ENCODE measurements around the gene TMEM238. TPM values are rescaled to one million over a fixed set of nuclear protein-coding genes. Genes with fewer than 3 reads are reported as not detected.

Gene TMEM238
- total and polyA plus RNA-seq, 9 of the 15 experiments (the other 6 are each of a cell fraction or from before 2014, with no cell fraction given) = 0.18 to 5.1 (median 1.3) TPM; not detected in 4

GRCh38 chr19:55353803-55354697 is 30.0 kb downstream of the TMEM238 start (continued):
- no peak for TF ChIP-seq TCF7L2 (IDR thresholded peaks at IDR 0.05; ENCODE audit: low read depth, low read length)
- TF ChIP-seq ZNF263 (CRISPR knock-in tag; IDR thresholded peaks at IDR 0.05; ENCODE audit: borderline replicate concordance) = no peak
- TF ChIP-seq TCFL5 (CRISPR knock-in tag; conservative IDR thresholded peaks at IDR 0.05) = no peak
- TF ChIP-seq ILF3 (IDR thresholded peaks at IDR 0.05; ENCODE audit: borderline replicate concordance) = no peak
- no peak for TF ChIP-seq JUND (IDR thresholded peaks at IDR 0.05; ENCODE audit: borderline replicate concordance, low read depth, low read length)
- TF ChIP-seq JUND (tag; IDR thresholded peaks at IDR 0.05; ENCODE audit: borderline replicate concordance, low read depth, low read length) = no peak
- no peak for TF ChIP-seq MTF1 (CRISPR knock-in tag; IDR thresholded peaks at IDR 0.05; ENCODE audit: borderline replicate concordance)
- TF ChIP-seq CBFA2T2 (conservative IDR thresholded peaks at IDR 0.05) = no peak
- no peak for TF ChIP-seq ZNF644 (tag; IDR thresholded peaks at IDR 0.05; ENCODE audit: low read depth)
- TF ChIP-seq ZC3H4 (CRISPR knock-in tag; IDR thresholded peaks at IDR 0.05; ENCODE audit: borderline replicate concordance) = no peak
- TF ChIP-seq PCBP2 (IDR thresholded peaks at IDR 0.05; ENCODE audit: low read depth, low read length, poor library complexity, severe bottlenecking) = no peak
- no peak for TF ChIP-seq CBX3 (IDR thresholded peaks at IDR 0.05; ENCODE audit: borderline replicate concordance in 1 of 2, low read length in 2 of 2)
- no peak for TF ChIP-seq ZNF445 (CRISPR knock-in tag; IDR thresholded peaks at IDR 0.05; ENCODE audit: low read depth)
- TF ChIP-seq GABPB1 (CRISPR knock-in tag; IDR thresholded peaks at IDR 0.05) = peak; percentile 40; the same call in 1 of the 2 replicates
- TF ChIP-seq ID3 (CRISPR knock-in tag; IDR thresholded peaks at IDR 0.05) = no peak
- TF ChIP-seq ID3 (tag; IDR thresholded peaks at IDR 0.05) = no peak
- no peak for TF ChIP-seq ZNF740 (CRISPR knock-in tag; IDR thresholded peaks at IDR 0.05)
- no peak for TF ChIP-seq ZNF740 (tag; IDR thresholded peaks at IDR 0.05)
- no peak for TF ChIP-seq FOXK2 (conservative IDR thresholded peaks at IDR 0.05 in 1 of 2, IDR thresholded peaks at IDR 0.05 in 1 of 2; ENCODE audit: low read depth in 2 of 2)
- no peak for TF ChIP-seq MYC (IDR thresholded peaks at IDR 0.05; ENCODE audit: low read depth, low read length)
- TF ChIP-seq MYC (CRISPR knock-in tag; IDR thresholded peaks at IDR 0.05; ENCODE audit: borderline replicate concordance, low read depth) = no peak
- TF ChIP-seq ZNF717 (CRISPR knock-in tag; IDR thresholded peaks at IDR 0.05) = no peak
- TF ChIP-seq MAFG (tag; conservative IDR thresholded peaks at IDR 0.05) = no peak
- no peak for TF ChIP-seq ARID3A (IDR thresholded peaks at IDR 0.05; ENCODE audit: borderline replicate concordance, low read depth, low read length)
- TF ChIP-seq TCF7 (IDR thresholded peaks at IDR 0.05; ENCODE audit: borderline replicate concordance) = no peak
- no peak for TF ChIP-seq NR1H2 (CRISPR knock-in tag; IDR thresholded peaks at IDR 0.05)

Data from K562 (cell line).